ENCODE data around the gene RAB4A. TPM values are rescaled to one million over a fixed set of nuclear protein-coding genes. Genes with fewer than 3 reads are reported as not detected.
A peak's percentile ranks its signal among the peaks of the same experiment; 100 is the strongest.

Gene RAB4A
- total and polyA plus RNA-seq, 9 of the 15 experiments (the other 6 are each of a cell fraction or from before 2014, with no cell fraction given), result 8.3 to 61.0 (median 26.7) TPM

DNA sequence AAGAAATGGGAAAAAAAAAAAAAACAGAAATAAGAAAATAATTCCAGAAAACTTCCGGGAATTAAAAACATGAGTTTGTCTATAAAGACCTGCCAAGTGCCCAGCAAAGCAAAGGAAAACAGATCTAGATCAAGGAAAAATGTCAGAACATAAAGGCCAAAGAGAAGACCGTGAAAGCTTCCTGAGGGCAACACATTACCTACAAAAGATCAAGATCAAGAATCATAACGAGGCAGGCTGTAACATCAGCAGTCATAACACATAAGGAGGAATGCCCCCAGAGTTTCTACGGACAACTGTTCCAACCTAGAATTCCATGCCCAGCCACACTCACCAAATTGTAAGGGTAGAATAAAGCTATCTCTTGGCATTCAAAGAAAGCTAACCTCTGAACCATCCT lies 68.2 kb downstream of the RAB4A start:
- POLR2A ChIA-PET, result interaction anchor here (0.6 to 1.1 kb wide), 2 partner anchors 11 to 169 kb away, joined by 3 read pairs; partner anchors contain the start of gene NUP133

More for the DNA sequence above, 68.2 kb downstream of the RAB4A start:
- Histone ChIP-seq H3K9me1 (ENCODE audit: control insufficient read depth, insufficient read depth, low read length) (no peaks in the 10 kb centered on the region), H3K27me3 (ENCODE audit: control insufficient read depth in 2 of 2, insufficient read depth in 2 of 2, low read length in 2 of 2) (no peaks in the 10 kb centered on the region), H3K9ac (ENCODE audit: insufficient read depth in 1 of 2, low read depth in 2 of 2, low read length in 2 of 2) (no peak overlapping the region), H3K4me2 (ENCODE audit: insufficient read depth, low read length) (peak overlapping the region; percentile 30), H3K4me1 (replicated peaks in 1 of 2; ENCODE audit: control insufficient read depth in 2 of 2, insufficient read depth in 2 of 2, low read length in 2 of 2) (peaks cover 17 to 24% of the 10 kb centered on the region in 2 experiments; a peak in 4 of 5 replicates), H3K36me3 (ENCODE audit: control insufficient read depth, insufficient read depth, low read length) (peaks cover 14% of the 10 kb centered on the region; the same call in 2 of the 3 replicates), H3K9me3 (replicated peaks; ENCODE audit: control insufficient read depth, insufficient read depth, low read depth, low read length) (no peaks in the 10 kb centered on the region; the same call in 1 of the 2 replicates), H3K79me2 (ENCODE audit: control insufficient read depth, insufficient read depth, low read length) (peaks cover 74% of the 10 kb centered on the region), H4K20me1 (replicated peaks; ENCODE audit: control insufficient read depth, insufficient read depth, low read length) (0 out of 2 replicates have a peak, but pooled peaks cover 4% of the 10 kb centered on the region), H3K4me3 (no peak overlapping the region), H2AFZ (ENCODE audit: low read depth, low read length) (no peak overlapping the region), H3K27ac (ENCODE audit: extremely low read depth, low read depth, low read length) (no peak overlapping the region)
- ATAC-seq (no peak), DNase-seq (ENCODE audit: extremely low read depth in 1 of 4, low spot score in 3 of 4) (no peak), FAIRE-seq (no peak)
- 80% methylated on average over 4 of the region's 4 CpGs for WGBS (ENCODE audit: insufficient coverage, low coverage, missing lambda C conversion rate)
- BruUV-seq (replicated peaks), result no TSS peak
- TF ChIP-seq SIN3A (IDR thresholded peaks at IDR 0.05; ENCODE audit: borderline replicate concordance in 2 of 2, control insufficient read depth in 1 of 2, low read depth in 2 of 2, low read length in 2 of 2) (no peak), U2AF2 (optimal IDR thresholded peaks at IDR 0.05; ENCODE audit: low read depth, low read length) (no peak), ZNF551 (CRISPR knock-in tag; IDR thresholded peaks at IDR 0.05) (no peak), ZNF197 (CRISPR knock-in tag; IDR thresholded peaks at IDR 0.05; ENCODE audit: low read depth) (no peak), TRIM28 (IDR thresholded peaks at IDR 0.05) (0 out of 2 replicates have a peak, but pooled peaks have one; percentile 38), TRIM24 (IDR thresholded peaks at IDR 0.05) (peak in 1 of 2 experiments; percentile 70; a peak in 2 of 4 replicates), ZNF316 (IDR thresholded peaks at IDR 0.05) (peak; percentile 67)
- TF ChIP-seq, protein P1, sequence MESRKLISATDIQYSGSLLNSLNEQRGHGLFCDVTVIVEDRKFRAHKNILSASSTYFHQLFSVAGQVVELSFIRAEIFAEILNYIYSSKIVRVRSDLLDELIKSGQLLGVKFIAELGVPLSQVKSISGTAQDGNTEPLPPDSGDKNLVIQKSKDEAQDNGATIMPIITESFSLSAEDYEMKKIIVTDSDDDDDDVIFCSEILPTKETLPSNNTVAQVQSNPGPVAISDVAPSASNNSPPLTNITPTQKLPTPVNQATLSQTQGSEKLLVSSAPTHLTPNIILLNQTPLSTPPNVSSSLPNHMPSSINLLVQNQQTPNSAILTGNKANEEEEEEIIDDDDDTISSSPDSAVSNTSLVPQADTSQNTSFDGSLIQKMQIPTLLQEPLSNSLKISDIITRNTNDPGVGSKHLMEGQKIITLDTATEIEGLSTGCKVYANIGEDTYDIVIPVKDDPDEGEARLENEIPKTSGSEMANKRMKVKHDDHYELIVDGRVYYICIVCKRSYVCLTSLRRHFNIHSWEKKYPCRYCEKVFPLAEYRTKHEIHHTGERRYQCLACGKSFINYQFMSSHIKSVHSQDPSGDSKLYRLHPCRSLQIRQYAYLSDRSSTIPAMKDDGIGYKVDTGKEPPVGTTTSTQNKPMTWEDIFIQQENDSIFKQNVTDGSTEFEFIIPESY (CRISPR knock-in tag; IDR thresholded peaks at IDR 0.05), result no peak
- in situ Hi-C loops (cut with MboI) (no loop called here), intact Hi-C loops (cut with micrococcal nuclease) (no loop called here)
- CTCF ChIA-PET (ENCODE audit: low intra/inter-chr PET ratio), result no interaction called here
